NCI-H748 treated with DMSO at 0.1 percent for 48 hours (cell line): ENCODE results near the gene ID3.
"Not testable (repeated sequence)": the region's sequence is repeated elsewhere in the genome, so short reads cannot be mapped to it uniquely, and the experiment has no call there.

Source experiments
- DNase-seq: peaks from one replicate; lab custom pipeline; 2025; lab: John Stamatoyannopoulos, UW

ID3 gene

GRCh38 chr1:23588749-23589548 lies 29.6 kb upstream of the ID3 start:
- DNase-seq = no peak

- no peak for DNase-seq
These were observed 26.2 kb upstream of the ID3 start for GRCh38 chr1:23585321-23586022.

- not testable (repeated sequence) for DNase-seq
These were observed 24.4 kb upstream of the ID3 start for GRCh38 chr1:23583727-23584126.

- DNase-seq = no peak
These were observed 23.5 kb upstream of the ID3 start for GRCh38 chr1:23582820-23583219.

- DNase-seq = no peak
These were observed 21.9 kb upstream of the ID3 start for GRCh38 chr1:23581219-23581618.

GRCh38 chr1:23578997-23579363 lies 19.7 kb upstream of the ID3 start:
- no peak for DNase-seq

- DNase-seq = no peak
These were observed 19.2 kb upstream of the ID3 start for GRCh38 chr1:23578311-23578996.

- no peak for DNase-seq
These were observed 18.0 kb upstream of the ID3 start for GRCh38 chr1:23577056-23578004.

GRCh38 chr1:23576338-23577055 lies 17.2 kb upstream of the ID3 start:
- no peak for DNase-seq

GRCh38 chr1:23575226-23575810 lies 16.0 kb upstream of the ID3 start:
- no peak for DNase-seq

GRCh38 chr1:23574265-23574754 lies 15.0 kb upstream of the ID3 start:
- DNase-seq = no peak

- no peak for DNase-seq
These were observed 14.4 kb upstream of the ID3 start for GRCh38 chr1:23573574-23574182.

GRCh38 chr1:23571465-23571864 lies 12.2 kb upstream of the ID3 start:
- no peak for DNase-seq

- no peak for DNase-seq
These were observed 10.8 kb upstream of the ID3 start for GRCh38 chr1:23570001-23570691.

- DNase-seq = no peak
These were observed 9.5 kb upstream of the ID3 start for GRCh38 chr1:23568608-23569383.

- DNase-seq = no peak
These were observed 8.8 kb upstream of the ID3 start for GRCh38 chr1:23567996-23568607.

- no peak for DNase-seq
These were observed 8.3 kb upstream of the ID3 start for GRCh38 chr1:23567629-23567995.

GRCh38 chr1:23566304-23566703 lies 7.0 kb upstream of the ID3 start:
- no peak for DNase-seq
